HL-60 (cell line): Measurements from ENCODE around the gene SECISBP2.

Experiments
- DNase-seq, 2 experiments: peaks; one replicate each; pipeline ENCODE4 v3.0.0-alpha.2; 2010 to 2020; ENCODE audit warnings: low read depth in 1 of 2, low spot score in 1 of 2
- H3K27ac ChIP-seq: fragments of 250-450 bp; sonication (Bioruptor Pico); replicated peaks from 2 replicates; pipeline ENCODE4 v1.5.1; 2020; ENCODE audit warnings: mild to moderate bottlenecking, moderate library complexity
- H3K27me3 ChIP-seq: fragments of 250-450 bp; sonication (Bioruptor Pico); 2 replicates; pipeline ENCODE4 v1.5.1; 2021; ENCODE audit warnings: mild to moderate bottlenecking, moderate library complexity; ENCODE audit not compliant: insufficient read depth, poor library complexity, severe bottlenecking
- H3K4me3 ChIP-seq: replicated peaks from 2 replicates; pipeline ENCODE4 v1.5.1; 2011; ENCODE audit warnings: mild to moderate bottlenecking, control low read depth, low read length; ENCODE audit not compliant: insufficient read depth
- GABPA ChIP-seq: IDR thresholded peaks from 2 replicates; pipeline ENCODE4 v1.6.1; 2012; ENCODE audit warnings: low read depth
- POLR2AphosphoS5 ChIP-seq: IDR thresholded peaks from 2 replicates; pipeline ENCODE4 v1.6.1; 2012; ENCODE audit warnings: low read depth
- SPI1 ChIP-seq: IDR thresholded peaks from 2 replicates; pipeline ENCODE4 v1.6.1; 2012; ENCODE audit warnings: low read depth, mild to moderate bottlenecking, borderline replicate concordance
- TF ChIP-seq, protein P1 (sequence below): IDR thresholded peaks from 2 replicates; pipeline ENCODE4 v1.6.1; 2012; ENCODE audit warnings: low read depth; ENCODE audit not compliant: insufficient replicate concordance
- TF ChIP-seq, protein P2 (sequence below): IDR thresholded peaks from one replicate; pipeline ENCODE4 v1.5.1; 2011; ENCODE audit warnings: low read length, control low read depth, inconsistent platforms; ENCODE audit not compliant: insufficient read depth

SECISBP2 gene

DNA sequence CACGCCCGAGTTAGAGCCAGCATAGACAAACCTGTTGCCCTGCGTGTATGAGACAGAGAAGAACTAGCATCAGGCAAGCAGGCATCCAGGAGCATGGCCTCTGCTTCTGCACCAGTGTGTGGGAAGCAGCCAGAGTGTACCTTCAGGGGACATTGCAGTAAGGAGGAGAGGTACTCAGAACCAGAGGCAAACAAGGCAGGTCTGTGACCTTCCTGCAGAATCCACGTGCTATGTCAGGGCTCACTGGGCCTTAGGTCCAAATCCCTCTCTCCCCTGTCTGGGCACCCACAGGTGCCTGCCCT lies 63.0 kb downstream of the SECISBP2 start:
- H3K4me3 ChIP-seq: no peak overlapping the region
- H3K27ac ChIP-seq: no peak overlapping the region
- DNase-seq: no peak
- TF ChIP-seq SPI1 (no peak), POLR2AphosphoS5 (no peak), GABPA (no peak)
- TF ChIP-seq, protein P1, sequence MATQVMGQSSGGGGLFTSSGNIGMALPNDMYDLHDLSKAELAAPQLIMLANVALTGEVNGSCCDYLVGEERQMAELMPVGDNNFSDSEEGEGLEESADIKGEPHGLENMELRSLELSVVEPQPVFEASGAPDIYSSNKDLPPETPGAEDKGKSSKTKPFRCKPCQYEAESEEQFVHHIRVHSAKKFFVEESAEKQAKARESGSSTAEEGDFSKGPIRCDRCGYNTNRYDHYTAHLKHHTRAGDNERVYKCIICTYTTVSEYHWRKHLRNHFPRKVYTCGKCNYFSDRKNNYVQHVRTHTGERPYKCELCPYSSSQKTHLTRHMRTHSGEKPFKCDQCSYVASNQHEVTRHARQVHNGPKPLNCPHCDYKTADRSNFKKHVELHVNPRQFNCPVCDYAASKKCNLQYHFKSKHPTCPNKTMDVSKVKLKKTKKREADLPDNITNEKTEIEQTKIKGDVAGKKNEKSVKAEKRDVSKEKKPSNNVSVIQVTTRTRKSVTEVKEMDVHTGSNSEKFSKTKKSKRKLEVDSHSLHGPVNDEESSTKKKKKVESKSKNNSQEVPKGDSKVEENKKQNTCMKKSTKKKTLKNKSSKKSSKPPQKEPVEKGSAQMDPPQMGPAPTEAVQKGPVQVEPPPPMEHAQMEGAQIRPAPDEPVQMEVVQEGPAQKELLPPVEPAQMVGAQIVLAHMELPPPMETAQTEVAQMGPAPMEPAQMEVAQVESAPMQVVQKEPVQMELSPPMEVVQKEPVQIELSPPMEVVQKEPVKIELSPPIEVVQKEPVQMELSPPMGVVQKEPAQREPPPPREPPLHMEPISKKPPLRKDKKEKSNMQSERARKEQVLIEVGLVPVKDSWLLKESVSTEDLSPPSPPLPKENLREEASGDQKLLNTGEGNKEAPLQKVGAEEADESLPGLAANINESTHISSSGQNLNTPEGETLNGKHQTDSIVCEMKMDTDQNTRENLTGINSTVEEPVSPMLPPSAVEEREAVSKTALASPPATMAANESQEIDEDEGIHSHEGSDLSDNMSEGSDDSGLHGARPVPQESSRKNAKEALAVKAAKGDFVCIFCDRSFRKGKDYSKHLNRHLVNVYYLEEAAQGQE: no peak
- TF ChIP-seq, protein P2, sequence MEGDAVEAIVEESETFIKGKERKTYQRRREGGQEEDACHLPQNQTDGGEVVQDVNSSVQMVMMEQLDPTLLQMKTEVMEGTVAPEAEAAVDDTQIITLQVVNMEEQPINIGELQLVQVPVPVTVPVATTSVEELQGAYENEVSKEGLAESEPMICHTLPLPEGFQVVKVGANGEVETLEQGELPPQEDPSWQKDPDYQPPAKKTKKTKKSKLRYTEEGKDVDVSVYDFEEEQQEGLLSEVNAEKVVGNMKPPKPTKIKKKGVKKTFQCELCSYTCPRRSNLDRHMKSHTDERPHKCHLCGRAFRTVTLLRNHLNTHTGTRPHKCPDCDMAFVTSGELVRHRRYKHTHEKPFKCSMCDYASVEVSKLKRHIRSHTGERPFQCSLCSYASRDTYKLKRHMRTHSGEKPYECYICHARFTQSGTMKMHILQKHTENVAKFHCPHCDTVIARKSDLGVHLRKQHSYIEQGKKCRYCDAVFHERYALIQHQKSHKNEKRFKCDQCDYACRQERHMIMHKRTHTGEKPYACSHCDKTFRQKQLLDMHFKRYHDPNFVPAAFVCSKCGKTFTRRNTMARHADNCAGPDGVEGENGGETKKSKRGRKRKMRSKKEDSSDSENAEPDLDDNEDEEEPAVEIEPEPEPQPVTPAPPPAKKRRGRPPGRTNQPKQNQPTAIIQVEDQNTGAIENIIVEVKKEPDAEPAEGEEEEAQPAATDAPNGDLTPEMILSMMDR: no peak
- no peaks in the 10 kb centered on the region for H3K27me3 ChIP-seq

DNA sequence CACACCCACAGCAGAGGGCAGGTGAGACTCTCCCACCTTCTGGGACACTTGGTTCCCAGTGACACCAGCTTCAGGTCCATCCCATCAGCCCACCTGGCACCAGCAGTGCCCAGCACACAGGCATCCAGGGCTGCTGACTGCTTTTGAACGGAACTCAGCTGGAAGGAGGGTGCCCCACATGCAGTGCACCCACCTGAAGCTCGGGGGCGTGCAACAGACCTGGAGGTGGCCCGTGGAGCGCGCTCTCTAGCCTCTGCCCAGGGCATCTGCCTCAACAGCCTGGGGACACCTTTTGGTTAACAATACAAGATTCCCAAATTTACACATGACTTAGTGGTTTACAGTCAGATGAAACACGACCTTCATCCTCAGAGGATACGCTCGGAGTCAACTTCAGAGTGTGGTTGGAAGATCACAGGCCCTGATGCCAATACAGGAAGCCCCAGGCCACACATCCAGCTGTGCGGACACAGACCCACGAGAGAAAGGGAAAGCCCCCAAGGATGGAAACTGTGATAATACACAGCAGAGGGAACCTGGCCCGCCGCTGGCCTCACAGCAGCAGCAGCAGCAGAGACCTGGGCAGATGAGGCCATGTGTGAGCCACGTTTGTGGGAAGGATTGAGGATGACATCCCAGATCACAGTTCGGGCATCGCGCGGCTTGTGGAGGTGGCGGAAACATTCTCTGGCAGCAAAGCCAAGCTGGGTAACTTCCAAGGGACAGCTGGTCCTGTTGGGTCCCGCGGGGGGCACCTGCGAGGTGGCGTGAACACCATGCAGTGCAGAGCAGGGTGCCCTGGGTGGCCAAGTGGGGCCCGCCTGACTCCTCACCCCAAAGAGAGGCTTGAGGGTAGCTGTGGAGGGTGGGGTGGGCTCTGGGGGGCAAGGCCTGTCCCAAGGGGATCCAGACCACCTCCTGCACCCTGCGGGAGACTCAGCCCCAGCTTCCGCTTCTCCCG lies 64.0 kb downstream of the SECISBP2 start:
- no peak overlapping the region for H3K27ac ChIP-seq
- no peaks in the 10 kb centered on the region for H3K27me3 ChIP-seq
- DNase-seq: no peak
- no peak overlapping the region for H3K4me3 ChIP-seq
- no peak for TF ChIP-seq SPI1
- TF ChIP-seq GABPA: no peak
- TF ChIP-seq, protein P1: no peak
- no peak for TF ChIP-seq POLR2AphosphoS5
- TF ChIP-seq, protein P2: no peak

DNA sequence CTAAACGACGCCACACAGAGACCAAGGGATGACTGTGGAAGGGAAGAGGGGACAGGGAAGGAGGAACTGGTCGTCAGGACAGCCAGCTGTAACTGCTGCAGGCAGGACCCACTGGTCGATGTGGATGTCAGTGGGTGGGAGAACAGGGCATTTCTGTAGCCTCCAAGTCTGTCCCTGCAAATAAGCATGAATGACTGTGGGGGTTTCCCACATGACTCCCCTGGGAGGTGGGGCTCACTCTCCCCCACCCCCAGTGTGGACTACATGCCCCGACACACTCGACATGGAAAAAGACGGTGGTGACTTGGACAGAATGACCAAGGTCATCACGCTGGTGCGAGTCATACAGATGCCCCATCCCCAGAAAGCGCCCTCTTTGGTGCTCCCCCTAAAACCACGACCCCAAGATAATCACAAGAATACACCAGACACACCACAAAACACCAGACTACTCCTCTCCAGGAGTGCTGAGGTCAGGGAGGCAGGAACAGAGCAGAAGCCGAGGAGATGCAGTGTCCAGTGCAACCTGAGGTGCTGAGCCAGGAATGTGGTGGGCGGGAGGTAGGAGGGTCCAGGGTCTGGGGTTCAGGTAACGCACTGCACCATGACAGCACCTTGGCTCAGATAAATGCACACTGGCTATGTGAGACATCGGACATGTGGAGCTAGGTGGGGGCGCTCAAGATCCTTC lies 64.9 kb downstream of the SECISBP2 start:
- no peak for DNase-seq
- Histone ChIP-seq H3K27me3 (no peaks in the 10 kb centered on the region), H3K27ac (no peak overlapping the region), H3K4me3 (no peak overlapping the region)
- TF ChIP-seq, protein P1: no peak
- TF ChIP-seq, protein P2: no peak
- no peak for TF ChIP-seq POLR2AphosphoS5
- TF ChIP-seq GABPA: no peak
- no peak for TF ChIP-seq SPI1
